T-helper 1 cell treated with Interleukin-12 subunit alpha and Interleukin-12 subunit beta and Interleukin-4 antibody, amounts not matched to agents 30 μg/mL and 1 μg/mL, for 36 hours (primary cell): ENCODE data around the gene RANBP1.
A peak's percentile ranks its signal among the peaks of the same experiment; 100 is the strongest.

ENCODE experiments used
- H3K27ac Mint-ChIP-seq: one replicate; pipeline ENCODE4 v1.8.0; 2021; ENCODE audit warnings: mild to moderate bottlenecking, mixed read lengths
- H3K27me3 Mint-ChIP-seq: one replicate; pipeline ENCODE4 v1.8.0; 2021; ENCODE audit warnings: low read depth, mixed read lengths
- H3K36me3 Mint-ChIP-seq: one replicate; pipeline ENCODE4 v1.8.0; 2021; ENCODE audit warnings: low read depth, mixed read lengths
- H3K4me1 Mint-ChIP-seq: one replicate; pipeline ENCODE4 v1.8.0; 2021; ENCODE audit warnings: low read depth, mixed read lengths
- H3K4me3 Mint-ChIP-seq: one replicate; pipeline ENCODE4 v1.8.0; 2021; ENCODE audit warnings: mild to moderate bottlenecking, moderate library complexity, mixed read lengths
- H3K9me3 Mint-ChIP-seq: one replicate; pipeline ENCODE4 v1.8.0; 2021; ENCODE audit warnings: mixed read lengths

The RANBP1 gene

GRCh38 chr22:20109411-20110358, 6.2 kb upstream of the RANBP1 start:
- peaks cover 22% of the 10 kb centered on the region for H3K36me3 Mint-ChIP-seq
- no peaks in the 10 kb centered on the region for H3K9me3 Mint-ChIP-seq
- no peaks in the 10 kb centered on the region for H3K27me3 Mint-ChIP-seq
- H3K4me3 Mint-ChIP-seq: no peak overlapping the region
- peaks cover 9% of the 10 kb centered on the region for H3K4me1 Mint-ChIP-seq
- no peak overlapping the region for H3K27ac Mint-ChIP-seq

- Mint-ChIP-seq H3K9me3 (no peaks in the 10 kb centered on the region), H3K36me3 (peaks cover 26% of the 10 kb centered on the region), H3K27ac (peak overlapping the region; percentile 41), H3K4me1 (peaks cover 12% of the 10 kb centered on the region), H3K27me3 (no peaks in the 10 kb centered on the region), H3K4me3 (no peak overlapping the region)
Measured at GRCh38 chr22:20110359-20110985, 5.4 kb upstream of the RANBP1 start.

GRCh38 chr22:20111045-20111688, 4.7 kb upstream of the RANBP1 start:
- H3K27ac Mint-ChIP-seq: peak overlapping the region; percentile 55
- no peaks in the 10 kb centered on the region for H3K27me3 Mint-ChIP-seq
- H3K4me1 Mint-ChIP-seq: peaks cover 12% of the 10 kb centered on the region
- H3K4me3 Mint-ChIP-seq: no peak overlapping the region
- H3K9me3 Mint-ChIP-seq: no peaks in the 10 kb centered on the region
- peaks cover 26% of the 10 kb centered on the region for H3K36me3 Mint-ChIP-seq

GRCh38 chr22:20111689-20112622, 3.9 kb upstream of the RANBP1 start:
- Mint-ChIP-seq H3K36me3 (peaks cover 27% of the 10 kb centered on the region), H3K9me3 (no peaks in the 10 kb centered on the region)

GRCh38 chr22:20112623-20113511, 3.0 kb upstream of the RANBP1 start:
- Mint-ChIP-seq H3K27me3 (no peaks in the 10 kb centered on the region), H3K4me1 (peaks cover 13% of the 10 kb centered on the region), H3K27ac (peak overlapping the region; percentile 9), H3K36me3 (peaks cover 20% of the 10 kb centered on the region), H3K4me3 (no peak overlapping the region), H3K9me3 (no peaks in the 10 kb centered on the region)

More at GRCh38 chr22:20111689-20112622, 3.9 kb upstream of the RANBP1 start:
- H3K4me1 Mint-ChIP-seq: peaks cover 13% of the 10 kb centered on the region
- no peak overlapping the region for H3K27ac Mint-ChIP-seq
- H3K27me3 Mint-ChIP-seq: no peaks in the 10 kb centered on the region
- H3K4me3 Mint-ChIP-seq: no peak overlapping the region

GRCh38 chr22:20113551-20114310, 2.2 kb upstream of the RANBP1 start:
- Mint-ChIP-seq H3K4me1 (peaks cover 16% of the 10 kb centered on the region), H3K9me3 (no peaks in the 10 kb centered on the region), H3K36me3 (peaks cover 18% of the 10 kb centered on the region), H3K27ac (peak overlapping the region; percentile 14), H3K4me3 (no peak overlapping the region), H3K27me3 (no peaks in the 10 kb centered on the region)

GRCh38 chr22:20114506-20115475, 1.1 kb upstream of the RANBP1 start:
- Mint-ChIP-seq H3K4me1 (peaks cover 21% of the 10 kb centered on the region), H3K27ac (peak overlapping the region; percentile 60), H3K27me3 (no peaks in the 10 kb centered on the region), H3K9me3 (no peaks in the 10 kb centered on the region), H3K36me3 (peaks cover 21% of the 10 kb centered on the region), H3K4me3 (peak overlapping the region; percentile 78)

GRCh38 chr22:20116376-20116950, 559 bp downstream of the RANBP1 start:
- Mint-ChIP-seq H3K4me3 (peak overlapping the region; percentile 97), H3K36me3 (peaks cover 26% of the 10 kb centered on the region), H3K27ac (peak overlapping the region; percentile 98), H3K9me3 (no peaks in the 10 kb centered on the region), H3K27me3 (no peaks in the 10 kb centered on the region), H3K4me1 (peaks cover 19% of the 10 kb centered on the region)

- H3K36me3 Mint-ChIP-seq: peaks cover 26% of the 10 kb centered on the region
- peak within 1 kb of the TSS; percentile 97 for H3K4me3 Mint-ChIP-seq
- H3K9me3 Mint-ChIP-seq: no peaks in the 10 kb centered on the region
- peaks cover 18% of the 10 kb centered on the region for H3K4me1 Mint-ChIP-seq
- H3K27me3 Mint-ChIP-seq: no peaks in the 10 kb centered on the region
- peak within 1 kb of the TSS; percentile 98 for H3K27ac Mint-ChIP-seq
Measured at GRCh38 chr22:20116951-20117632, 1.2 kb downstream of the RANBP1 start, which contains the start of gene TRMT2A. Gene TRMT2A (minus strand): TSS chr22:20117226. CDS start chr22:20116906, 320 bp downstream.

GRCh38 chr22:20117633-20118299, 1.9 kb downstream of the RANBP1 start:
- no peaks in the 10 kb centered on the region for H3K27me3 Mint-ChIP-seq
- peak overlapping the region; percentile 88 for H3K4me3 Mint-ChIP-seq
- H3K27ac Mint-ChIP-seq: peak overlapping the region; percentile 86
- H3K36me3 Mint-ChIP-seq: peaks cover 26% of the 10 kb centered on the region
- H3K4me1 Mint-ChIP-seq: peaks cover 21% of the 10 kb centered on the region
- H3K9me3 Mint-ChIP-seq: no peaks in the 10 kb centered on the region
